Activated CD4-positive, CD25-positive, alpha-beta regulatory T cell treated with anti-CD3 and anti-CD28 coated beads, Interleukin-2, amount 50 U/mL, for 24 hours (primary cell): ENCODE data around the gene RRM2.

ENCODE experiments used
- ATAC-seq, 2 donors: fragments of 150-1000 bp; cut with Tn5 transposase; one replicate each; pipeline ENCODE4 v1.10.0; 2021; ENCODE audit warnings: mild to moderate bottlenecking in 1 of 2, moderate library complexity in 1 of 2

The RRM2 gene

GRCh38 chr2:10173258-10174005 is 50.9 kb downstream of the RRM2 start:
- ATAC-seq: no peak

GRCh38 chr2:10174173-10174572 is 51.6 kb downstream of the RRM2 start:
- no peak for ATAC-seq

GRCh38 chr2:10175441-10175840 is 52.9 kb downstream of the RRM2 start:
- no peak for ATAC-seq

- no peak for ATAC-seq
Measured at GRCh38 chr2:10178751-10179150, 56.2 kb downstream of the RRM2 start.

GRCh38 chr2:10179422-10179821 is 56.9 kb downstream of the RRM2 start:
- ATAC-seq: no peak

- no peak for ATAC-seq
Measured at GRCh38 chr2:10180229-10180628, 57.7 kb downstream of the RRM2 start.
